SH-SY5Y (cell line): Measurements from ENCODE around the gene FEV.

Experiments
- GATA2 ChIP-seq: IDR thresholded peaks from 2 replicates; pipeline ENCODE4 v1.6.1; 2011; ENCODE audit warnings: mild to moderate bottlenecking, low read depth, low read length
- GATA3 ChIP-seq: IDR thresholded peaks from 2 replicates; pipeline ENCODE4 v1.6.1; 2011; ENCODE audit warnings: low read depth, mild to moderate bottlenecking, low read length, moderate library complexity

FEV gene

GRCh38 chr2:219002395-219003266 lies 17.6 kb upstream of the FEV start:
- TF ChIP-seq GATA2 (no peak; the same call in 1 of the 2 replicates), GATA3 (no peak)

- TF ChIP-seq GATA2 = no peak
- TF ChIP-seq GATA3 = no peak
Measured at GRCh38 chr2:219001577-219002394, 16.8 kb upstream of the FEV start.

- TF ChIP-seq GATA2 = no peak
- TF ChIP-seq GATA3 = no peak
Measured at GRCh38 chr2:219001100-219001576, 16.2 kb upstream of the FEV start.

DNA sequence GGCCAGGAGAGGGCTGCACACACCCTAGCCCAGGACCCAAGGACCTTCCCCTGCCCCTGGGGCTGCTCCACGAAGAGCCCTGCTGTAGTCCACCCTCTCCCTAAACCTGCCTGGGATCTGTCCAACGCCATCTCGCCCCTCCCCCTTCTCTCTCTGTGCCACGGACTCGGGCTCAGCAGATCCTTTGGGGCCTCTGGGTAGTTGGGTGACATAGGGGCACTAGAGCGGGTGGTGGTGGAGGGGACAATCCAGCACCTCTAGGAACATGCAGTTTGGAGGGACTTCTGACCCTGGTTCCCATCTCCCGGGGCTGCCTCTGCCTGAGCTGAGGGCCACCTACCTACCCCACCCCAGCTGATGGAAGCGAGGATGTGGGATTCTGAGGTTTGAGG lies 15.6 kb upstream of the FEV start:
- no peak for TF ChIP-seq GATA3
- TF ChIP-seq GATA2 = no peak

DNA sequence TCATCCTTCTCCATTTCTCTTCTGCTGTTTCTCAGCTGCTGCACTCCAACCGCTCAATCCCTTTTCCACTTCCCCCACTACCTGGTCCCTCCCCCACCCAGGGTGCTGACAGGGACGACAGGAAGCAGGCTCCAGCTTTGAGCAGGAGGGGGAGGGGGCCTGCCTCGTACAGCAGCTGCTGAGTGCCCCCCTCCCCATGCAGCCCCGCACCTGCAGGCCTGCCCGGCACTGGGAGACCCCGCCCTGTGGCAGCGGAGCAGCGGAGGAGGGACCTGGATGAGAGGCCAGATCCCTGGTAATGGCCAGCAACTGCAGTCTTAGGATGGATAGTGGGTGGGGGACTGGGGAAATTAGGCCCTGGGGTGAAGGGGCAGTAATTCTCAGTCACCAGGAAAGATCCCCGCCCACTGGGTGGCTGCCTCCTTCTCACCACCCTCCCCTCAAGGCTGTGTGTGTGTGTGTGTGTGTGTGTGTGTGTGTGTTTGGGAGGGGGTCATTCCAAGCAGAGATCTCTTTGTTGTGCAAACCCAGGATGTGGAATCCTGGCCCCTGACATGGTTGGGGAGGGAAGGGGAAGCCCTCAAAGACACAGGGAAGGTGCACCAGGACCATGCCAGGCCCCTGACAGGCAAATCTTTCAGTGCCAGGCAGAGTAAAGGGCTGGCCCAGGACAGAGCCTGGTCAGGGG lies 15.0 kb upstream of the FEV start:
- TF ChIP-seq GATA2 = no peak
- no peak for TF ChIP-seq GATA3

DNA sequence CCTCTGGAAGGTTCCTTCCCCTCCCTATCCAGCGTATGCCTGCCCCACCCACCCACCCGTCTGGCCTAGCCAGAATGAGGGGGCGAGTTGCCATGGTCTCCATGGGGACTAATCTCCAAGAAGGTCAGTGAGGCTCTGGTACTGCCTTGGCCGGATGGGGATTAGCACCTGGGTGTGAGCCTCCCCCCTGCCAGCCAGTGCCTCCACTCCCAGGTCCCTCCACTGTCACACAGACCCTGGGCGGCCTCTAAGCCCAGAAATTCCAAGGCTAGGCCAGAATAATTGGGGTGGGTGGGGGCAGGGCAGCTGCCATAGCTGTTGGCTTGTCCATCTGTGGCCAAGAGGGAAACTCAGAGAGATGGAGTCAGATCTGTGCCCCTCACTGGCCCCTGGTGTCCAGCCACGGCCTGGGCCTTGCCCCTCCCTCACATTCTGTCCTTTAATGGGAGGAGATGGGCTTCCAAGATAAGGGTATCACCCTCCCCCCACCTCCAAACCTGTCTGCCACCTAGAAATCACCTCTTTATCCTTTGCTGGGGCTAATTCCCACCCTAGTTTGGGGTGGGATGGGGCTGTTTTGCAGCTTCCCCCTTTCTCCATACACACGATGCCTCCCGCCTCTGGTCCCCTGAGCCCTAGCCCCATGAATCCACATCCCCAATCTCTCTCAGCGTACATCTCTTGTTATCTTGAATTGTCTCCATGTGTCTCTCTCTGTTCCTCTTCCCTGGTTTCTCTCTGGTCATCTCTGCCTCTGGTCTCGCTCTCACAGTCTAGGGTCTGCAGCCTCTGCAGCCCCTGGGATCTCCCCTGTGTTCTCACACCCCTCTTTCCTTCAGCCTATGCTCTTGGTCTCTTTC lies 14.3 kb upstream of the FEV start:
- TF ChIP-seq GATA3 (no peak; the same call in 1 of the 2 replicates), GATA2 (peak; percentile 97)

- TF ChIP-seq GATA2 = no peak
- no peak for TF ChIP-seq GATA3
Measured at GRCh38 chr2:218998414-218999002, 13.5 kb upstream of the FEV start.

DNA sequence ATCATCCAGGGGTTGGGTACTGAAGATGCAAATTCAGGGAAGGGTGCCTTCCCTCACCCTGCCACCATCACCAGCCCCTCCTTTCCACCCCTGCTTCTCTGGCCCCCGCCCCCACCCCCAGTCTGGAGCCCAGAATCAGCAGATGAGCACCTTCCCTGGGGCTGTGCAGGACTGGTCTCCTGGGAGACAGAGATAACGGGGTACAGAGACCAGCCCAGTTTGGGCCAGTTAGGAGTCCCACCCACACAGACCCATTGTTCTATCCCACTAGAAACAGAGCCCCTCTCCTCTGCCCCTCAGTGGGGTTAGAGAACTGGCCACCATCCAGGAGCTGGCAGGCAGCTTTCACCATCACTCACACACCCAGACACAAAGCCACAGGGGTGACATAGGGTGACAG lies 12.7 kb upstream of the FEV start:
- TF ChIP-seq GATA2 (peak; percentile 90), GATA3 (no peak)

DNA sequence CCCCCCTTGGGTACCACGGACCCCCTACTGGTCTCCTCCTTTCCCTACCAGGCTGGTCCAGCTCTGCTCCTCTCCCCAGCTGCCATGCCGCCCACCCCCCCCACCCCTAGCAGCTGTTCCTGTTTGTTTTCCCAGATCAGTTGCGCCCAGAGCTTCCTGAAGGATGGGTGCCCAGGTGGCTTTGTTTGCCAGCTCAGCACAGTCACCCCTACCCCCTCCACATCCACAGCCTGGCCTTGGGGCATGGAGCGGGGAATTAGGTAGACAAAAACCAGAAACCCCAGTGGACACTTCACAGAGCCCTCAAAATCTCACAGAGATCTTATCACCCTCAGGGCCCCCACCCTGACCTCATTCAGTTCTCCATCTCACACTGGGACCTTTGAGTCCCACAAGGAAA lies 12.0 kb upstream of the FEV start:
- TF ChIP-seq GATA2 (peak; percentile 99), GATA3 (no peak)

DNA sequence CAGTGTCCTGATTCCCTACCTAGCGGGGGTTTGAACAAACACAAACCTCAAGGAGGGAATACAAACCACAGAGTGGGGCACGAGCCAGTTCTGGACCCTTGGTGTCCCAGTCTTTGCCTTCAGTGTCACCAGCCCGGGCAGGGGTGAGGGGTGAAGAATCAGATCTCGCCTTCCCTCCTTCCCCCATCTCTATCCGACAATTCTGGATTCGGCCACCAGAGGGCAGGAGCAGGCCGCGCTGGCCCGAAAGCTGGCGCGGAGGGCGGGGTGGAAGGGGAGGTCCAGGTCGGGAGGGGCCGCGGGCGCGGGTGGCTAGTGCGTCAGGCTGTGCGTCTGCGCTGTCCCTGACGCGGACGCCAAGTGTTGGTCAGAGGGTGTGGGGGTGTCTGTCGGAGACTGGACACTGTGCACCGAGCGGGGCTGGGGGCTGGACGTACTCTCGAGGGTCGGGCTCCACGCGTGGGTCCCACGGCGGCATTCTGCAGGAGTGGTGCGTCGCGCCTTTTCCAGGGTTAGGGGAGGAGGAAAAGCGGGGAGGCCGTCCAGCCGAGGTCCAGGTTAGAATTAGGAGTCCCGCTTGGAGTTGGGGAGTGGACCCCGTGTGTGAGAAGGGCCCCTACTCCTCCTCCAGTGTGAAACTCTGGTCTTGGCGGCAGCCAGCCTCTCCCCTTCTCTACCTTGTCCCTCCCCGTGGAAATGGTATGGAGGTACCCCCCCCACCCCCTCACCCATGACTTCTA lies 11.2 kb upstream of the FEV start:
- TF ChIP-seq GATA3 (no peak), GATA2 (no peak)

- TF ChIP-seq GATA3 = no peak
Measured at GRCh38 chr2:218995561-218995960, 10.6 kb upstream of the FEV start.
